HG03097 (cell line): Measurements from ENCODE around the gene ELF5.

Experiments used
- ATAC-seq: cut with Tn5 transposase; IDR thresholded peaks from one replicate; pipeline ENCODE4 v1.9.1; 2021; ENCODE audit not compliant: unreplicated experiment, low FRiP score

The ELF5 gene

DNA sequence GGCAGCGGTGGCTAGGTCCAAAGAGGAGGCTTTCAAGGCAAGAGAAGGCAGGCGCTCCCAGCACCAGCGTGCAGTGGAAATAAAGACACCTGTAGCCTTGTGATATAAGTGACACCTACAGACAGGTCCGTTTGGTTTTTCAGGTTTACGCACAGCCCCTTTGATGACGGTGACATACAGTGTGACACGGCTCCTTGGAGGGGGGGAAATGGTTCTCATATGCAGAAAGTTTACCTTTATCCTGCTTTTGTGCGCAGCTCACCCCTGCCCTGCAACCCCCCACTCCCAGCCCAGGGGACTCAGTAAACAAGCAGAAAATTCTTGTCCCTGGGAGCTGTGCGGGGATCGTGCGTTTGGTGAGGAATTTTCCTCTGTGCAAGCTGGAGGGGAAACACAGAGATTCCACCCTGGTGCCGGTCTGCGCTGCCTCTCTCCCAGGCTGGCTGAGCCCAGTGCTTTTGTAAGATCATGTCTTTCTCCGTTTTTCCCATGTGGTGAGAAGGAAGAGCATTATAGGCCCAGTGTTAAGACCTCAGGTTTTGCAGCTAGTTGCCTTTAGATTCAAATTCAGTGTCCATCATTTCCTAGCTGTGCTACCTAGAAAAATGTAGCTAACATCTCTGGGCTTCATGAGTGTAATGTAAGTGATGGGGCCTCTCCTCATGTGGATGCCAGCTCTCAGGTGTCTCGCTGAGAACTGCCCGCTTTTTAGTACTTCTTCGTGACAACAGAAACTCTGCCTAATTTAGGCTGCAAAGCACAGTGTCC, at the start of gene ELF5:
Gene ELF5 (minus strand): TSS at position 113 of the 768 bp plus-strand sequence. CDS start 8,045 bp downstream, outside the sequence.
- ATAC-seq = no peak

- ATAC-seq = no peak
Measured at GRCh38 chr11:34562976-34563375, 49.4 kb upstream of the ELF5 start.

- no peak for ATAC-seq
Measured at GRCh38 chr11:34560511-34560910, 46.9 kb upstream of the ELF5 start.

- ATAC-seq = no peak
Measured at GRCh38 chr11:34558673-34559072, 45.1 kb upstream of the ELF5 start.

DNA sequence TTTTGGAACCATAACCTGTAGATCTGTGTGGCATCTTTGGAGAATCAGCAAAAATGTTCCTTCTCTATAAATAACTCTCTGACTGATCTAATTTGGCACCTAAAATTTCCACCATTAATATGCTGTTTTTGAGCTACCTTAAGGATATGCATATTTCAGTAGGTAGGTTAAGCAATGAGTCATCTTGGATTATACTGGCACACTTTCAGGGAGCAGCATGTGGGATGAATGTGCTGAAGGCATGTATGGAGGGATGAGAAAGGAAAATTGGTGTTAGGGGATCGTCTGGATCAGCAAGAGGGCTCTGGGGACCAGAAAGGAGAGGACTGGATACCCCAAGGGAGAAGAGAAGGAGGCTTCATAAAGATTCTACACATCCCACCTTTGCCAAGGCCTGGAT, 44.6 kb upstream of the ELF5 start:
- no peak for ATAC-seq

- no peak for ATAC-seq
Measured at GRCh38 chr11:34552270-34552669, 38.7 kb upstream of the ELF5 start.

DNA sequence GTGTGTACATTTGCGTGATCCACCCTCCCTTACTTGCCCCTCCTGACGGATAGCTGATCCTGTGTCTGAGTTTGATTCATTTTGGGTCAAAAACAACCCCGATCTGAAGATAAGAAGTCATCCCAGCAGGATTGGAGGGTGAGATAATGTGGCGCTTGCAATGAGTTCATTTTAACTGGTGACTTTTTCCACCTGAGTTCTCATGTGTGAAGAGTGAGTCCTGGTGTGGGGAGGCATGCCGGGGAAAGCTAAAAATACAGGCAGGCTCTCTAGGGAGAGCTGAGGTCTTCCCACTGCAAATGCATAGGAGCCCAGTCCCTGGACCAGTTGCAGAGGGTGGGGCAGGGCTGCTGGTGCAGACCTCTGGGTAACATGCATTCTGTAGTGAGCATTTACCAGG, 35.7 kb upstream of the ELF5 start:
- ATAC-seq = no peak

GRCh38 chr11:34548278-34548677, 34.7 kb upstream of the ELF5 start:
- no peak for ATAC-seq

GRCh38 chr11:34546511-34547209, 33.1 kb upstream of the ELF5 start:
- ATAC-seq = no peak

- ATAC-seq = no peak
Measured at GRCh38 chr11:34542089-34542488, 28.5 kb upstream of the ELF5 start.

DNA sequence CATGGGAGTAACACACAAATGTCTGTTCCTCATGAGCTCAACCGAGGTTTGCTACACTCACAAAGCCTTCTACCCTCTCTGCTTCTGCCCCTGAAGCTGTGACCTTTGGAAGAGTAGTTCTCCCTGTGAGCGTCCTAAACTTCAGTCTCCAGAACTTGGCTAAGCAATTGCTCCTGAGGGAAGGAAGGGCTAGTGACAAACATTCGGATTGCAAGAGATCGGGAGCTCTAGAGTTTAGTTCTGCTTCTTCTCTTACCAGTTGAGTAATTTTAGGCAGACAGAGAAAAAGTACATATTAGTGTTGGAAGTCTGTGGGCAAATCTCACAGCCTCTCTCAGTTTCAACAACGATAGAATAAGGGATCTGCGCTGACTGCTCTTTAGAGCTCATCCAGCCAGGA, 27.3 kb upstream of the ELF5 start:
- ATAC-seq = no peak

DNA sequence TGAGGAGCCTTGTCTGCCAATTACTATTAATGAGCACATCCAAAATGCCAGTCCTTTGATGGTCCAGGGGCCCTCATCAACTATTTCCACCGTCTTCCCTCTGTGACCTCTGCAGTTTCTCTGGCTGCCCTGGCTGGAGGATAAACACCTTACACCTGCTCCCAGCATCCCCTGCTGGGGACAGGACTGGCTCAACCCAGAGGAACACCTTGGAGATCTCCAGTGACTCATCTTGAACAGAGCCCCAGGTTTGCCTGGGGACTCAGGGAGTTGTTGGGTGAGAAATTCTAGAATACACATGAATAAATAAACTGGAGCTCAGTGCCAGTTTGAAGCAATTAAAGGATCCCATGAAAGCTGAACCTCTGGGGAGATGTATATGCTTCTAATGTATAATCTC, 24.0 kb upstream of the ELF5 start:
- no peak for ATAC-seq

GRCh38 chr11:34536056-34536455, 22.5 kb upstream of the ELF5 start:
- no peak for ATAC-seq

DNA sequence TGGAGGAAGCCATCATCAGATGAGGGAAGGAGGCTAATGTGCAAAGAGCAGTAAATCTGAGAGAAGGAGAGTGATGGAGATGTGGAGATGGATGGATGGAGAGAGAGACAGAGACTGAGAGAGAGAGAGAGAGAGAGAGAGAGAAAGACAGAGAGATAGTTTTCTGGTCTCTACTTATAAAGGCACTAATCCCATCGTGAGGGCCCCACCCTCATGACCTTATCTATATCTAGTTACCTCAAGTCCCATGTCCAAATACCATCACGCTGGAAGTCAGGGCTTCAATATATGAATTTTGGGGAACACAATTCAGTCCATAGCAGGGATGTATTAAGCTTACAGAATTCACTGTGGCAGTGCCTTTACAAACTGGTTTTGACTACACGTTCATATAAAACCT, 21.2 kb upstream of the ELF5 start:
- no peak for ATAC-seq

GRCh38 chr11:34531663-34532062, 18.1 kb upstream of the ELF5 start:
- no peak for ATAC-seq

DNA sequence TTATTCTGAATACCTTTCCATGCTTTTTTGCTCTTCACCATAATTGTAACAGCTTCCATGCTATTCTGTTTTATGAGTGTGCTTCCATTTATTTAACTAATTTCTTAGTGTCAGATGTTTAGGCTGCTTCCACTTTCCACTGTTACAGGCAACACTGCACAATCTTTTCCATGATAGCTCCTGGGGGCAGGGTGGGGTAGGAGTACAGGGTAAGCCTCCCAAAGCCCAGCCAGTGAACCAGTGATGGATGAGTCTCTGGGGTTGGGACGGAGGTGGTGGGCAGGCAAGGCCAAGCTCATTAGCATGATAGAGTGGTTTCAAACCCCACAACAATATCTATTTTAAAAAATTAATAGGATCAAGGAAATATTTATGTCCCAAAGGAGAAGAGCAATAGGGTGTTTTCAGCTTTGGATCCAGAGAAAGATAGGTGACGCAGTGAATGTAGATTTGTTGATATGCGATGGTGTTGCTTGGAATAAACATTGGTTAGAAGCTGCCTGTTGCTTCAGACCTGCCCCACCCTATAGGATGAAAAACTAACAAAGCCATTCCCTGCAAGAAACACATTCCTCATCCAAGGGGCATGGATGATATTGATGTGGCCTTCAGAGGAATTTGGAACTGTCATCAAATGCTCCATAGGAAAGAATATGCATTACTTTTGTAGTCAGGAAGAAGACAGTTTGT, 17.1 kb upstream of the ELF5 start:
- no peak for ATAC-seq

GRCh38 chr11:34529643-34530042, 16.0 kb upstream of the ELF5 start:
- no peak for ATAC-seq

- no peak for ATAC-seq
Measured at GRCh38 chr11:34528072-34528471, 14.5 kb upstream of the ELF5 start.

DNA sequence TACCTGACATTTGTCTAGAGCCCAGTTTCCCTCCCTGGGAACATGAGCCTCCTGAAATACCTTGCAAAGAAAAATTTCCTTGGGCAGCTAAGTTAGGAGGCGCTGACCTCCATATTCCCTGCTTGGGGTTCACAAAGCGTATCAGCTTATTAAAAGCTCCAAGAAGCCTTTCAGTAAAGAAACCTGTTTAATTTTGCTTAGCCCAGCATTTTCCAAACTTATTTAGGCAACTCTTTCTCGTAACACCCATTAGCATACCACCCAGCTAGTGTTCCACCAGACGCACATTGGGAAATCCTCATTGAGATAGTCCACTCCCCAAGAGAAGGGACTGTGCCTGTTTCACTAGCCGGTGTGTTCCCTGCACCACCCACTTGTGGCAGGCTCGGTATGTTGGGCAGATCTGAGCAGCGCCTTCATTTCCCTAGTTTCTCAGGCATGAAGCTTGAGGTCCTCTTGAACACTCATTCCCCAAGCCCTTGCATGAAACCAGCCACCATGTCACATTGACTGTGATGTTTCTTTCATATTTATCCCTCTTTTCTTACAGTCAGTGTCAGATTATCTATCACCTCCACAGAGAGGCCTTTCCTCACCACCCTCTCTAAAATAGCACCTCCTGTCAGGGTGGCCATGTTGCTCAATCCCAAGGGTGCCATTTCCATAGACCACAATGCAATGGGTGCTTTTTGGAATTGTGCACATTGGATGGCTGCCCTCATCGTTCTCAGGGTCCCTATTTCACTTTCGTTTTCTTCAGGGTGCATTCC, 12.5 kb upstream of the ELF5 start:
- no peak for ATAC-seq

GRCh38 chr11:34525098-34525497, 11.5 kb upstream of the ELF5 start:
- no peak for ATAC-seq

DNA sequence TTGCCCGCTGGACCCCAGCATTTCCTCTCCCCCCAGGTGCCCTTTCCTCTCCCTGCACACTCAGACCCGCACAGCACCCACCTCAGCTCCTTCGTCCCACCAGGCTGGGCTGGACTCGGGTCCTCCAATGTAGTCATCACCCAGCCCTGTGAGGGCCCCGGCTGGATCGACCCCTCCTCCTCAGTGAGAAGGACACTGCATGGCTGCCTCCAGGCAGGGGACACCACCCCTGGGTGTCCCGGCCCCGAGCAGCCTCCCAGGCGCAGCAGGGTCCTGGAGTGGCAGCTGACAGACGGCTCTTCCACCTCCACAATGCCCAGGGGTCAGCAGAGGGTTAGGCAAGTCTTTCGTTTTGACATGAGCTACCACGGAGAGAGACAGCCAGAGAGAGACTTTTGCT, 11.1 kb upstream of the ELF5 start:
- ATAC-seq = no peak
